Measurements from ENCODE around the gene STX2. TPM values are rescaled to one million over a fixed set of nuclear protein-coding genes. Genes with fewer than 3 reads are reported as not detected.

Gene STX2
- total and polyA plus RNA-seq, 2 experiments from 2014 or later: 19.0 to 23.7 TPM

DNA sequence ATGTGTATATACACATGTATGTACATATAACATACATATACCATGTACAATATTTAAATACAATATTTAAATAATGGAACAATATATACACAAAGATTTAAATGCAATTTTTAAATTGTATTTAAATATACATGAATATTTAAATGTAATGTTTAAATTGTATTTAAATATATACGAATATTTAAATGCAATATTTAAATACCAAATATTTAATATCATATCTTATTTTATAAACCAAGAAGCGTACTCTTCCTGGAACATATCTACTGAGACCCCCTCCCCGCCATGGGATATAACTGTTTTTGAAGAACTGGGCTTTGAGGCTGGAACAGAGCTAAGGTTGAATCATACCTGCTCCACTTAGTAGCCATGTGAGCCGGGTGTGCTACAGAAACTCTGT is 93.1 kb downstream of the STX2 start:
- H3K4me3 ChIP-seq: no peak overlapping the region
- no peaks in the 10 kb centered on the region for H3K36me3 ChIP-seq
- TF ChIP-seq, protein P1, sequence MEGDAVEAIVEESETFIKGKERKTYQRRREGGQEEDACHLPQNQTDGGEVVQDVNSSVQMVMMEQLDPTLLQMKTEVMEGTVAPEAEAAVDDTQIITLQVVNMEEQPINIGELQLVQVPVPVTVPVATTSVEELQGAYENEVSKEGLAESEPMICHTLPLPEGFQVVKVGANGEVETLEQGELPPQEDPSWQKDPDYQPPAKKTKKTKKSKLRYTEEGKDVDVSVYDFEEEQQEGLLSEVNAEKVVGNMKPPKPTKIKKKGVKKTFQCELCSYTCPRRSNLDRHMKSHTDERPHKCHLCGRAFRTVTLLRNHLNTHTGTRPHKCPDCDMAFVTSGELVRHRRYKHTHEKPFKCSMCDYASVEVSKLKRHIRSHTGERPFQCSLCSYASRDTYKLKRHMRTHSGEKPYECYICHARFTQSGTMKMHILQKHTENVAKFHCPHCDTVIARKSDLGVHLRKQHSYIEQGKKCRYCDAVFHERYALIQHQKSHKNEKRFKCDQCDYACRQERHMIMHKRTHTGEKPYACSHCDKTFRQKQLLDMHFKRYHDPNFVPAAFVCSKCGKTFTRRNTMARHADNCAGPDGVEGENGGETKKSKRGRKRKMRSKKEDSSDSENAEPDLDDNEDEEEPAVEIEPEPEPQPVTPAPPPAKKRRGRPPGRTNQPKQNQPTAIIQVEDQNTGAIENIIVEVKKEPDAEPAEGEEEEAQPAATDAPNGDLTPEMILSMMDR (IDR thresholded peaks at IDR 0.05; ENCODE audit: low read depth, low read length): no peak
- no peak overlapping the region for H3K27ac ChIP-seq
- DNase-seq (ENCODE audit: low read depth in 1 of 2, low spot score in 1 of 2): no peak
- no peaks in the 10 kb centered on the region for H3K9me3 ChIP-seq (ENCODE audit: low read depth)
- no peaks in the 10 kb centered on the region for H3K27me3 ChIP-seq
- H3K4me1 ChIP-seq (ENCODE audit: low read depth): no peaks in the 10 kb centered on the region

DNA sequence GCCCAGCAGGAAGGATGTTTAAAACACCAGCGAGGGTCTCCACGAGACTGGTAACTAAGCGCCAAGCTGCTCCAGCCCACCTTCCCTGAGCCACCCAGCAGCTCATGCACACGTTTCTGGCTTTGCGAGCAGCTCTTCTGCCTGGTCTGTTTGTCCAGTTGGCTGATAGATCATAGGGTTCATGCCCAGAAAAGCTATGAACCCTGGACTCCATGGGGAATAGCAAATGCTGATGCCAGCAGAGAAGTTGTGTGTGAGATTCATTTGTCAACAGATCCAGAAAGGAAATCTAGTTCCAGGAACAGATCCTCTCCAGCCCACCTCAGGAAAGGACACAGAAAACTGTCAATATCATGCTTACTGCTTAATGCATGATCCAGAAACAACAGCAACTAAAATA is 94.8 kb downstream of the STX2 start:
- no peaks in the 10 kb centered on the region for H3K36me3 ChIP-seq
- no peak for DNase-seq (ENCODE audit: low read depth in 1 of 2, low spot score in 1 of 2)
- H3K9me3 ChIP-seq (ENCODE audit: low read depth): no peaks in the 10 kb centered on the region
- H3K4me1 ChIP-seq (ENCODE audit: low read depth): no peaks in the 10 kb centered on the region
- no peak overlapping the region for H3K4me3 ChIP-seq
- TF ChIP-seq, protein P1 (IDR thresholded peaks at IDR 0.05; ENCODE audit: low read depth, low read length): no peak
- H3K27me3 ChIP-seq: no peaks in the 10 kb centered on the region
- no peak overlapping the region for H3K27ac ChIP-seq

DNA sequence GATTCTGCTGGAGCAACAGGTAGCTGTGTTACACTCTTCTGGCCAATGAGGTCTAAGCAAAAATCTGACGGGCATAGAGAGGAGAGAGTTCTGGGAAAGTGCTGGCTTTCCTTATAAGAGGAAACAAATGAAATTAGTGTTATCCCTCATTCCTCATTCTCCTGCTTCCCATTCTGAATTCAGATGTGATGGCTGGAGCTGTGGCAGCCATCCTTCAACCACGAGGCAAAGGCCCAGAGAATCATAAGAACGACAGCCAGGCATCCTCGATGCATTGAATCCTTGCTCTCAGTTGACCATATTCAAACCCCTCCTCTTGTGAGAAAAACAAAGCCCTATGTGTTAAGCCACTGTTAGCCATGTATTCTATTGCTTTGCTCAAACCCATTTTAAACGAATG is 95.4 kb downstream of the STX2 start:
- Histone ChIP-seq H3K36me3 (no peaks in the 10 kb centered on the region), H3K4me3 (no peak overlapping the region), H3K27me3 (no peaks in the 10 kb centered on the region), H3K27ac (no peak overlapping the region), H3K4me1 (ENCODE audit: low read depth) (no peaks in the 10 kb centered on the region), H3K9me3 (ENCODE audit: low read depth) (no peaks in the 10 kb centered on the region)
- DNase-seq (ENCODE audit: low read depth in 1 of 2, low spot score in 1 of 2): no peak
- TF ChIP-seq, protein P1 (IDR thresholded peaks at IDR 0.05; ENCODE audit: low read depth, low read length): no peak

DNA sequence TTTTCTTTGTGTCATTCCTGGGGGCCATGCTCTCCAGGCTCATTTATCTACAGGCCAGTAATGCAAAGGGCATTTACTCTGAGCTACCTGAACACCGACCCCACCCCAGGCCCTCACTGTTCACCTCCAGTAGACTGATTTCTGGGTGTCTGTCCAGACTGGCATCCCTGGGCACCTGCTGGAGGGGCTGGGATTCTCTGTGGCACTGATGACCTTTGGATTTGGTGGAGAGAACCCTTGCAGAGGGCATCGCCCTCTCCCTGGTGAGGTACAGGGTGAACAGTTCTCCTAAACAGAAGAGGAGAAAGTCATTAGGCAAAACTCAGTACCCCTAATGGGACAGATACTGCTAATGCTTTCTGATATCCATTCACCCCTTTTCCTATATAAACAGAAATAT is 95.9 kb downstream of the STX2 start:
- no peaks in the 10 kb centered on the region for H3K4me1 ChIP-seq (ENCODE audit: low read depth)
- H3K27ac ChIP-seq: no peak overlapping the region
- H3K27me3 ChIP-seq: no peaks in the 10 kb centered on the region
- DNase-seq (ENCODE audit: low read depth in 1 of 2, low spot score in 1 of 2): no peak
- TF ChIP-seq, protein P1 (IDR thresholded peaks at IDR 0.05; ENCODE audit: low read depth, low read length): no peak
- no peaks in the 10 kb centered on the region for H3K36me3 ChIP-seq
- no peaks in the 10 kb centered on the region for H3K9me3 ChIP-seq (ENCODE audit: low read depth)
- H3K4me3 ChIP-seq: no peak overlapping the region

DNA sequence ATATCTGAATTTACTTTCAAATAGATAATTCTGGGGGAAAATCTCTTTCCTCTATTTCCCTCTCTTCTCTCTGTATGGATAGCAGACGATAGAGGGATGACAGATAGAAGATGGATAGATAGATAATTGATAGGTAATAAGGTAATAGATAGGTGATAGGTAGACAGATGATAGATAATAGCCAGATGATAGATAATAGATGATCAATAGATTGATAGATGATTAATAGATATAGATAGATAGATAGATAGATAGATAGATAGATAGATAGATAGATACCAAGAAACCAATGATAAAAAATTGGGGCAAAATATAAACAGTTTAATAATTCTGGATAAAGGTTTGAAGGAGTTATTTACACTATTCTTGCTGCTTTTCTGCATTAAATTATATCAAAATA is 96.3 kb downstream of the STX2 start:
- H3K4me3 ChIP-seq: no peak overlapping the region
- TF ChIP-seq, protein P1 (IDR thresholded peaks at IDR 0.05; ENCODE audit: low read depth, low read length): no peak
- H3K9me3 ChIP-seq (ENCODE audit: low read depth): no peaks in the 10 kb centered on the region
- no peak for DNase-seq (ENCODE audit: low read depth in 1 of 2, low spot score in 1 of 2)
- no peaks in the 10 kb centered on the region for H3K4me1 ChIP-seq (ENCODE audit: low read depth)
- H3K36me3 ChIP-seq: no peaks in the 10 kb centered on the region
- H3K27me3 ChIP-seq: no peaks in the 10 kb centered on the region
- no peak overlapping the region for H3K27ac ChIP-seq

DNA sequence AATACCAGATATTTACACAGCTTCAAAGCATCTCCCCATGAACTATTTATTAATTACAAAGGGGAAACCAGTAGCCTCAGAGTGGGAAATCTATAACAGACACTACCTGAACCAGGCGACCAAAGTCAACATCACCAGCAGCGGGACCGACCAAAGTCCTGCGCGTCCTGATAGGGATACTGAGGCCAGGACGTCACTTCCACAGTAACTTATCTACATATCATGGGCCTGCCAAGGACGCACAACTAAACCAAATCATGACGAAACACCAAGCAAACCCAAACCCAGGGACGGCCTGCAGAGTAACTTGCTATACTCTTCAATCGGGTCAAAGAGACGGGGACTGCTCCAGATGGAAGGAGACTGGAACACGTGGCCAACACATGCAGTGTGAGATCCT is 96.9 kb downstream of the STX2 start:
- no peaks in the 10 kb centered on the region for H3K4me1 ChIP-seq (ENCODE audit: low read depth)
- H3K27ac ChIP-seq: no peak overlapping the region
- no peaks in the 10 kb centered on the region for H3K27me3 ChIP-seq
- H3K4me3 ChIP-seq: no peak overlapping the region
- H3K36me3 ChIP-seq: no peaks in the 10 kb centered on the region
- TF ChIP-seq, protein P1 (IDR thresholded peaks at IDR 0.05; ENCODE audit: low read depth, low read length): no peak
- no peaks in the 10 kb centered on the region for H3K9me3 ChIP-seq (ENCODE audit: low read depth)
- DNase-seq (ENCODE audit: low read depth in 1 of 2, low spot score in 1 of 2): no peak
